ENCODE data around the gene SEC23B.

GRCh38 chr20:18541741-18542140 lies 34.0 kb downstream of the SEC23B start:
- TF ChIP-seq, protein P1, sequence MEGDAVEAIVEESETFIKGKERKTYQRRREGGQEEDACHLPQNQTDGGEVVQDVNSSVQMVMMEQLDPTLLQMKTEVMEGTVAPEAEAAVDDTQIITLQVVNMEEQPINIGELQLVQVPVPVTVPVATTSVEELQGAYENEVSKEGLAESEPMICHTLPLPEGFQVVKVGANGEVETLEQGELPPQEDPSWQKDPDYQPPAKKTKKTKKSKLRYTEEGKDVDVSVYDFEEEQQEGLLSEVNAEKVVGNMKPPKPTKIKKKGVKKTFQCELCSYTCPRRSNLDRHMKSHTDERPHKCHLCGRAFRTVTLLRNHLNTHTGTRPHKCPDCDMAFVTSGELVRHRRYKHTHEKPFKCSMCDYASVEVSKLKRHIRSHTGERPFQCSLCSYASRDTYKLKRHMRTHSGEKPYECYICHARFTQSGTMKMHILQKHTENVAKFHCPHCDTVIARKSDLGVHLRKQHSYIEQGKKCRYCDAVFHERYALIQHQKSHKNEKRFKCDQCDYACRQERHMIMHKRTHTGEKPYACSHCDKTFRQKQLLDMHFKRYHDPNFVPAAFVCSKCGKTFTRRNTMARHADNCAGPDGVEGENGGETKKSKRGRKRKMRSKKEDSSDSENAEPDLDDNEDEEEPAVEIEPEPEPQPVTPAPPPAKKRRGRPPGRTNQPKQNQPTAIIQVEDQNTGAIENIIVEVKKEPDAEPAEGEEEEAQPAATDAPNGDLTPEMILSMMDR (IDR thresholded peaks at IDR 0.05): no peak
- TF ChIP-seq POLR2AphosphoS5 (IDR thresholded peaks at IDR 0.05): no peak
- no peak for TF ChIP-seq POLR2A (IDR thresholded peaks at IDR 0.05)
